Stimulated activated CD8-positive, alpha-beta memory T cell treated with anti-CD3 and anti-CD28 coated beads, Interleukin-4, amount 100 ng/mL, for 48 hours (primary cell): ENCODE data around the gene PGBD5.

Experiments used
- DNase-seq: peaks from one replicate; pipeline ENCODE4 v3.0.0-alpha.2; 2020

The PGBD5 gene

DNA sequence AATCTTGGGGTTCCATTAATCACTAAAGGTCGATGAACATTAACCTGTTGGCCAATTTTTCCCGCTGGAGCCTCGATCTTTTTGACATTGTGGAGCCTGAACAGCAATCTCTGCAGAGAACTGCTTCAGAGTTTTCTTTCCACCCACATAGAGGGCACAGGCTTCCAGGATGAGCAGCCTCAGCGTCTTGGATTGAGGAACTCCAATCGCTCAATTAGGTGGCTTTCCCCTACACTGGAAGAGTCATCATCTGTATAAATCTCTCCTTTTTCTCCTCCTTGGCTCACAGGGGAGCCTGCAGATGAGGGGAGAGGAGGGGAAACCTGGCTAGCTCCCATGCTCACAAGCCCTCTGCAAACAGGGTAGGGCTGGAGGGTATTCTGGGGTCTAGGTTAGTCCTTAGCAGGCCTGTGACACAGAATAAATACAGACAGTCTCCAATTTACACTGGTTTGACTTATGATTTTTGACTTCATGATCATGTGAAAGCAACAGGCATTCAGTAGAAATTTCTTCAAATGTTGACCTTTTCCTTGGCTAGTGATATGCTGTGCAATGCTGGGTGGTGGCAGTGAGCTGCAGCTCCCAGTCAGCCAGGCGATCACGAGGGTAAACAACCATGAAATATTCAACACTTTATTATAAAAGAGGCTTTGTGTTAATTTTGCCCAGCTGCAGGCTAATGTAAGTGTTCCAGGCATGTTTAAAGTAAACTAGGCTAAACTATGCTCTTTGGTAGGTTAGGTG, 80.8 kb downstream of the PGBD5 start:
- no peak for DNase-seq

DNA sequence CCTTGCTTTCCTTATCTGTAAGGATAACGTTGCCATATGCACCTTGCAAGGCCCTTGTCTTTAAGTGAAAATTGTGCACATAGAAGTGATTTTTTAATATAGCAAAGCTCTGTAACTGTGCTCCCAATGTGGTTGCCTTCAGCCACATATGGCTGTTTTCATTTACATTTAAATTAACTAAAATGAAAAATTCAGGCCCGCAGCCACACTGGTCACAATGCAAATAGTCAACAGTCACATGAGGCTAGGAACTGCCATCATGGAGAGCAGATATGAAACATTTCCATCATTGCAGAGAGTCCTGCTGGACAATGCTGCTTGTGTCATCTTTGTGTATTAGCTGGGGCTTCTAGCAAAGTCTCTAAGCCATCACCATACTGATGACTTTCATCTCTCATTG, 83.4 kb downstream of the PGBD5 start:
- no peak for DNase-seq

DNA sequence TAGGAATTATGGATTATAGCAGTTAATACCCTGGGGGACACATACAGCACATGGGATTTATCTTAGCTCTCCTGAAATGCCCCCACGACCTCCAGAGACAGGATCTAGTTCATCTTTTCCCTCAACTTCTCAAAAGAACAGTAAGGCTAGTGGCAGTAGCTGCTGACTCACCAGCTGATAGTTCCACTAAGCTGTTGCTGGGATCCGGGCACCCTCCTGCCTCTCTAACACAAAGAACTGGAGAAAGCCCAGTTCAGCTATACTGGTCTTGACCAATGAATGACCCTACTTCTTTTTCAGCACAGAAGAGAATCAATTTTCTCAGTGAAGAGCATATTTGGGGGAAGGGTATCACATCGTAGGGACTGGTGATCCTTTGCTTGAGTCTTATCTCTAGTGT, 84.1 kb downstream of the PGBD5 start:
- no peak for DNase-seq

DNA sequence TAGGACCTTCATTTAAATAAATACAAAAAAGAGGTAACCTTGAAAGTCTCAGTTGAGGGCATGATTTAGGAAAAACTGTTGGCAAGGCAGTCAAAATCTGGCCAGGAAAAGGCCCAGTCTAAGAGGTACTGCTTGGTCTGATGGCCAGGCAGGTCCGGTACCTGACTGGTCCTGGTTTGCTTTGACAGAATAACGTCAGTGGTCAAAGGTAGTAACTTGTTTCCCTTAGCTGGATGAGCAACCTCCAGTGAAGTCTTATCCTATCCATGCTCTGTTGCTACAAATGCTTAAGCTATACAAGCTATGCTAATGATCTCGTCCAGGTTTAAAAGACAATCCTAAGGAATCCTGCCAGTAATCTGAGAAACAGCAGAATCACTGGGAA, 85.0 kb downstream of the PGBD5 start:
- no peak for DNase-seq

DNA sequence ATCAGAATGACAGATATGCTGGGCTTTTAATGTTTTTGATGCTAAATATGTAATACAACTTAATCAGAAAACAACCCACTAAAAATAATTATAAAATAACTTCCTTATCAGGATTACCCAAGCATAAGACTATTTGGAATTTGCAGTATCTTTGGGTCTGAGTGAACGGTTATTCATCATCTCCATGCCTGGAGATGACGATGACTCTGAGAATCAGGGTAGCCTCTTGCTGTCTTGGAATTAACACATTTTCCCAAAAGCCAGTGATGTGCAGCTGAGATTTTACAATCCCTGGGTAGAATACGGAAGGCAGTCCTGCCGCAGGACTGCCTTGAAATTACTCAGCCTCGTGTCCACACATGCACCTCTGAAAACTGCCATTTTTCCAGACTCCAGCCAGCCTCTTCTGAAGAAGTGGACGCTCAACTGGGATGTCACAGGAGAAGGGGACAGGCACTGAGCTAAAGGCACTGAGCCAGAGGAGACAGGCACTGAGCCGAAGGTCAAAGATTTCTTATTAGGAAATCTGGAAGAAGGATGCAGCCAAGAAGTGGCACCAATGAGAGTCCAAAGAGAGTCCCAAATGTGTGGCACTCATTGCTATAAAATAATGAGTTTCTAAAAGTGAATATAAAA, 85.5 kb downstream of the PGBD5 start:
- no peak for DNase-seq

DNA sequence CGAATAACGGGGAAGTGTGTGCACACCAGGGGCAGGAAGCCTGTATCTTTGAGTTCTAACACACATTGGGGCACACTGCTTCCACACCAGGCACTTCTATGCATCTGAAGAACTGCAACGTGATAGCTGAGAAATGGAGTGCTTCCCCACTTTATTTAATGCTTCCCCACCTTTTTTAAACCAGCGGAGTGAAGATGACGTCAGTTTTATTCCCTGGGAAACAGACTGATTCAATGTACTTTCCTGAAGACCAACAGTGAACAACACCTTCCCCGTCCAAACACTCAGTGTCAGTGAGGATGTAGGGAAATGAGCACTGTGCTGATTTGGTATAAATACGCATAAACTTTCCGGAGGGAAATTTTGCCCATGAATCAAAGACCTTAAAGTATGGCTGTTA, 87.1 kb downstream of the PGBD5 start:
- no peak for DNase-seq

DNA sequence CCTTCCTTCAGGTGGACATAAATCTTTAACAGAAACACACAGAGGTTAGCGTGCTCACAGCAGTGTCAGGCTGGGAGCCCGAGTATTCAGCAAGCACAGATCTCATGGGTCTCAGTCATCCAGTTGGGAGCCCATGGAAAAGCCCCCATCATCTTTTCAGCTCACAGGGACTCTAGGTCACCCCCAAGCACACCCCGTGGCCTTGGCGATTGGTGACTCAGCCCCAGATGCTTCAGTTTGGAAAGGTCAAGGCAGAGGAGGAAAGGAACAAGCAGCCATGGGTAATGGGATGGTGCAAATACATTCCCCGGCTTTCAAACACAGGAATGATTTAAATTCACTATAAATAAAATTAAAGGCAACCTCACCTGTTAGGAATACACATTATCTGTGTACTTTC, 88.9 kb downstream of the PGBD5 start:
- DNase-seq = no peak

DNA sequence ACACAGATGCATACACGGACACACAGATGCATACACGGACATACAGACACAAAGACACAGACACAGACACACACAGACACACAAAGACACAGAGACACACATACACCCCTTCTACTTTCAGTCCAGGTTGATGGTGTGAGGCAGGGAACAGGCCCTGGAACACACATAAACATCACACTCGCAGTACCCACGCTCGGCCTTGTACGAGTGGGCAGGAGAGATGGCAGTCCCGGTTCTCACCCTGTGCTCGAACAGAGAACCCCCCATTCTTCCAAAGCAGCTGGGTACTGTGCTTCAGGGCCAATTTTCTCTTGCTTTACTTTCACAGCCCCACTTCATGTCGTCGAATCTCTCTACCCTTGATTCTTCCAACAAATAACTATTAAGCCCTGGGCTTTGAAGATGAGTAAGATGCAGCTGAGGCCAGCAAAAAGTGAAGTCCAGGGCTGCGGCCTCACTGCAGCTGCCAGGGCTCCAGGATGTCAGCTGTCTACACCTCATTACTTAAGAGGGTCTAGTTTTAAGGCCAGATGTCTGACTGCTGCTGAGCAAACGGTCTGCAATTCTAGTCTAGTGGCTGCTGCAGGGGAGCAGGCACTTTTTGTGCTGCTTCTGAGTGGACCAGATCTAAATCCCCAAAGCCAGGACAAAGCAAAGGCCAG, 90.1 kb downstream of the PGBD5 start:
- DNase-seq = no peak

GRCh38 chr1:230334447-230334837, 91.7 kb downstream of the PGBD5 start:
- DNase-seq = no peak

- no peak for DNase-seq
These were observed 92.3 kb downstream of the PGBD5 start for GRCh38 chr1:230333590-230334446.

DNA sequence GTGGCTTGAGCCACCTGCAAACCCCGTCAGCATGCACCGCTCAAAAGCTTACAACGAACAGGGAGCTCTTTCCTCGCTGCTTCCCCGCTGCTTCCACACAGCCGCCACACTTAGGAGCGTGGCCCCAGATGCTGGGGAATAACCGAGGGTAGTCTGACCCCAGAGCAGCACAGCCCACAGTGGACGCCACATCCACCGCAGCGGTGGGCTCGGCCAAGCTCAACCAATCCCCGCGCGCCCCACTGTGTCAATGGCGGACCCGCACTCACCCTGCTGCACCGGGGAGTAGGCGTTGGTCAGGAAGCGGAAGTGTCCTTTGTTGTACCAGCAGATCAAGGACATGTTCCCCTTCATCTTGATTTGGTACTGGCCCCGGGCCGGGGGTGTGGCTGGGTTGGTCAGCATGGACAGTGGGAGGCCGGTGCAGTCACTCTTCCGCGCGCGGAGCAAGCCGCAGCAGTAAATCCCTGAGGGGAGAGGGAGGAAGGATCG, 93.5 kb downstream of the PGBD5 start:
- DNase-seq = no peak

GRCh38 chr1:230332061-230332460, 94.1 kb downstream of the PGBD5 start:
- no peak for DNase-seq

DNA sequence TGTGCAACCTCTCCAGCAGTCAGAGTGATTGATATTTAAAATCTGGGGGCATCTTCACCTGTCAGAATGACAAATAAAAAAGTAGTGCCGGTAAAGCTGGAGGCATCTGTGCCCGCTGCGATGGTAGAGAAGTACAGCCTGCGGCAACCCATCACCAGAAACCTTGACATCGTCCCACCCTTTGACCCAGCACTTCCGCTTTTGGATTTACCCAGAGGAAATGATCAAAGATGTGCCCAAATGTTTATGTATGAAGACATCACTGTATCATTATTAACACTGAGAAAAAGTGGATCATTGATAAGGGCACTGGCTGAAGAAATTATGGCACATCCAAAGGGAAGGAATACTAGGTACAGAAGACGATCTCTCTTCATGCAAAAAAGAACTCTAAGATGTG, 96.0 kb downstream of the PGBD5 start:
- no peak for DNase-seq

DNA sequence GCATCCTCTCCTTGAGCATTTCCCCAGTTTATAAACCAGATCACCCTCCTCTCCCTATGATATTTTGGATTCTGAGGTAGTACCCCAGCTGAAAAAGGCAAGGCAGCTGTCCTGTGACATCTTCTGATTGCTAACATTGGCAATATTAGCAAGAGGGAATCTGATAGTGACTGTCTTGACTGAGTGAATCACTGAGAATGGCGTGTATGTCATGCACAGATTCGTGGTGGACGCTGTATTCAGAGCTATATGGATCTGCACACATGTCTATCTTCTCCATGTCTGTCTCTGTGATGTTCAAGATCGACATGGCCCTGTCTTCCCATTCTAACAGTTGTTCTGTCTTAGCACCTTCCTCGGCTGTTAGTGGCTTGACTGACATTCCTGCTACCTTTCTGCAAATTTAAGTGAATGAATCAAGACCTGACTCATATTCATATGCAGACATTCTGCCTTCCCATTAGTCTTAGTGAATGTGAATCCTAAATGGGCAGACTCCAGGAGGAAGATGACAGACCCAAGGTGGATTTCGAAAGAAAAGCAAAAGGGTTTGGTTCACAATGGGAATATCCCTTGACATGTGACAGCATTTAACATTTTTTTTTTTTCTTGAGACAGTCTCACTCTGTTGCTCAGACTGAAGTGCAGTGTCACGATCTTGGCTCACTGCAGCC, 97.7 kb downstream of the PGBD5 start:
- no peak for DNase-seq

GRCh38 chr1:230327892-230328284, 98.2 kb downstream of the PGBD5 start:
- DNase-seq = peak; percentile 51

DNA sequence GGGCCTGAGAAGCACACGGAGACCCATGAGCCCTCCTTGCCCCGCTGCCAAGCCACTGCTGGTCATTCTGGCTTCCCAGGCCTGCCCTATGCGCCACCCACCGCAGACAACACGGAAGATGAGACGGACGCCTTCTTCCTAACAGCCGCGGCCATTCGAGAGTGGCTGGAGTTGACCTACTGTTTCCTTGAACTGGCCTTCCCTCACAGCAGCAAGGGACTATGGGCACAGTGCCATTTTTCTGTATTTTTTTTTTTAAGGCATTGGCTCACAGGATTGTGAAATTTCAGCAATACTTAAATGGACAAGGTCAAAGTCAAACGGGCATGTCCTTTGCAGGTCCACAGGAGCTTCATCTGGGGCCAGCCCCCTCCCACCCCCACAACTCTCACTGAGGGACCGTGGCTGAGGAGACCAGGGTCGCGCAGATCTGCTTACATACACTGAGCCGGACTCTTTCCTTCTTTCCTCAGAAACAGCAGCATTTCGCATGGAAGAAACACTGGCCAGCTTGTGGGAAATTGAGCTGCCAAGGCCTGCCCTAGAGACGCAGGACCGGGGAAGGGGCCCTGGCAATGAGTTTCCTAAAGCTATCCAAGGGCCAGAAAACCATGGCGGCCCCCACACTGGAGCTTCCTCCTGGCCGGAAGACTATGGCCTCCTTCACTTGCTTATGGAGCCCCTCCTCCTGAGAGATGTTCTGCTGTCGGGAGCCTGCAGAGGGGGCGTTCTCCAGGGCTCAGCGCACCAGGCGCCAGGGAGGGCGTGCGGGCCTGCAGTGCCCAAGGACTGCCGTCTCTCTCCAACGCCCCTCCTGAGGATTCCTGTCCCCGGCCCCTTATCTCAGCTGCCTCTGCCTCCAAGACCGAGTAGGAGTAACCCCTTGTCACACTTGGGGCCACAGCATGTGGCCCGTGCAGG, 98.9 kb downstream of the PGBD5 start:
- no peak for DNase-seq

- DNase-seq = no peak
These were observed 102.4 kb downstream of the PGBD5 start for GRCh38 chr1:230323686-230324085.

DNA sequence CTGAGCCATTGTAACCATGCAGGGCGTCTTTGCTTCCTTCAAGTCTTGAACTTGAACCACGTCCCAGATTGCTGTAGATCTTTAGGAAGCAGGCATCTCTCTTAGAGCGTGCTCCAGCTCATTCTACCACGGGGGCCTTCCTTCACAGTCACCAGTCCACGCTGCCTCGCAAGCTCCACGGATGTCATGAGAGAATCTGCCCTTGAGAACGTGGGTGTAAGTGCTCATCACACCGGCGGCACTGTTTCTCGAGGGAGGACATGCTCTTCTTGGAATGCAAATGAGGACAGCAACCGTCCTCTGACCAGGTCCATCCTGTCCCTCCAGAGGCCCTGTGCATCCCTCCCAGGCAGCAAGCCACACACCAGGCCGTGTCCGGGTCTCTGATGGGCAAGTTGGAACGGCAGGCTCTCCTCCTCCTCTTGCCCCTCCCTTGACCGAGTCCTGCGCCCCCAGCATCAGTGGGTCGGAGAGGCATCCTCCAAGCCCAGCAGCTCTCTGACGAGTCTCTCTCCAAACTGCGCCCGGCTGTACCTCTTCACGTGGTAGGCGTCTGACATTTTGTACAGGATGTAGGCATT, 103.1 kb downstream of the PGBD5 start:
- DNase-seq = no peak

DNA sequence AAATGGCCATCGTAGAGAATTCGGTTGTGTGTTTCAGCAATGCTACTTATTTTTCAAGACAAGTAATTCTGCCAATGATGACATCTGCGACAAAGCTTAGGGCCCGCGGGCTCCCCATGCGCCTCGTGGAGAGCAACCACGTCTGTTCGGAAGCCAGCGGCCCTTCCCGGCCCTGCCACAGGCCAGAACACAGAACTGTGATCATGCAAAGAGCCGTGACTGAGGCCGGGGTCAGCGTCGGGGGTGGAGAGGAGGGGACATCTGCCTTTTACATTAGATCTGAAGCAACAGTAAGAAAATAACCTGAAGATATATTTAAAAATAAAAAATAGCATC, 103.7 kb downstream of the PGBD5 start:
- no peak for DNase-seq

DNA sequence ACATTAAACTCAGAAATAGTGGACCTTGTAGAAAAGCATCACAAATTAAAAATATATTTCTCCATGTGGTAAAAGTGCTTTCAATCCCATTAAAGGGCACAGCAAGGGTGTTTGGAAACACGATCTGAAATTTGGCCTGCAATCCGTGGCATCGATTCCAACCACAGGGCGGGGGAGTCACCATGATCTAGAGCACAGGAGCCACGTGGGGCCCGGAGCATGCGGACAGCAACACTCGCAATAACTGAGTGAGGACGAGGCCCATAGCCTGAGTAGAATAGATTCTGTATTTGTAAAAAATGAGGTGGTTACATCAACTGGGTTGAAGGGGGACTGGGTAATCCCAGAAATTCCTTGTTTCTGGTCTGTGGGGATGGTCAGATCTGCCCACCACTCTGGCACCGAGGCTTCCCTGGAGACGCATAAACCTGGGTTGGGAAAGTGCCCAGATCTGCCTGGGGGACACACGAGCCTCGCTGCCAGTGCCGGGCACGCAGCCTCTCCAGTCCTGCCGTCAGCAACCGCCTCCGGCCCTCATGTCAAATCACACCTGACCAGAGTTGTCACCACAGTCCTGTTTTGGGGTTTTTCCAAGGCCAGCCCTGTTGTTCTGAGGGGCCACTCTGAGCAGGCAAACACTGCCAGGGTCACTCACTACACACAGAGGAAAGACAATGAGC, 104.3 kb downstream of the PGBD5 start:
- no peak for DNase-seq

- DNase-seq = no peak
These were observed 104.8 kb downstream of the PGBD5 start for GRCh38 chr1:230321341-230321740.
